ENCODE measurements around the gene CFAP57.

The CFAP57 gene

DNA sequence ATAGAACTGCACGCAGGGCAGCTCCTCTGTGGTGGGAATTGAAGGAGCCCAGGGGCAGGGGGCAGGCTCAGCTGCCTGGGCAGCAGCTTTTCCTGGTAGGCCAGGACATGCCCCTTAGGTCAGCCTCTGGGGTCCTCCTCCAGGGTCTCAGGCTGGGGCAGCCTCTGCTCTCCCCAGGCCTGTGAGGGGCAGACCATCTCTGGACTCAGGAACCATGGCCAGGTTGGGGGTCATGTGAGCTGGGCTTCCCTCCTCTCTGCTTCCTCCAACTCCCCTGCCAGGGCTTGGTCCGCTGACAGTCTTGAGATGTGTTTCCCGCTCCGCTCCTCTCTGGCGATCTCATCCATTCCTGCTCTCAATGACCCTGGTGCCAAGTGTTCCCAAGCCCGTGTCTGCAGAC lies 107.5 kb downstream of the CFAP57 start:
- DNase-seq = no peak

DNA sequence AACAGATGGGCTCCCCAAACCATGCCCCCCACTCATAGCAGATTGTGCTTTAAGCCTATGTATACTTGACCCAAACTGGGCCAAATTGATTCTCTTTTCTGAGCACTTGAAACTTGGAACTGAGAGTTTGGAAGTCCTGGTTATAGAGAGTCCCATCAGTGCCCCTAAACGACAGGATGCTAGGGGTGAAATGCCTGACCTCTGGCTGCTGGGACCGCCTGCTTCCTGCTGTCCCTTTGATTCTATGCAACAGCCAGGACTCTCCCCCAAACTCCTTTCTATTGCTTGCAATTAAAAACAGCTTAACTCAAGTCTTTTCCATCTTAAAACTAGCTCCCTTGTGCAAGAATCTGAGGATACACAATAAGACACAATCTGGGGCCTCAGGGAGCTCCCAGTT lies 108.6 kb downstream of the CFAP57 start:
- DNase-seq = no peak

DNA sequence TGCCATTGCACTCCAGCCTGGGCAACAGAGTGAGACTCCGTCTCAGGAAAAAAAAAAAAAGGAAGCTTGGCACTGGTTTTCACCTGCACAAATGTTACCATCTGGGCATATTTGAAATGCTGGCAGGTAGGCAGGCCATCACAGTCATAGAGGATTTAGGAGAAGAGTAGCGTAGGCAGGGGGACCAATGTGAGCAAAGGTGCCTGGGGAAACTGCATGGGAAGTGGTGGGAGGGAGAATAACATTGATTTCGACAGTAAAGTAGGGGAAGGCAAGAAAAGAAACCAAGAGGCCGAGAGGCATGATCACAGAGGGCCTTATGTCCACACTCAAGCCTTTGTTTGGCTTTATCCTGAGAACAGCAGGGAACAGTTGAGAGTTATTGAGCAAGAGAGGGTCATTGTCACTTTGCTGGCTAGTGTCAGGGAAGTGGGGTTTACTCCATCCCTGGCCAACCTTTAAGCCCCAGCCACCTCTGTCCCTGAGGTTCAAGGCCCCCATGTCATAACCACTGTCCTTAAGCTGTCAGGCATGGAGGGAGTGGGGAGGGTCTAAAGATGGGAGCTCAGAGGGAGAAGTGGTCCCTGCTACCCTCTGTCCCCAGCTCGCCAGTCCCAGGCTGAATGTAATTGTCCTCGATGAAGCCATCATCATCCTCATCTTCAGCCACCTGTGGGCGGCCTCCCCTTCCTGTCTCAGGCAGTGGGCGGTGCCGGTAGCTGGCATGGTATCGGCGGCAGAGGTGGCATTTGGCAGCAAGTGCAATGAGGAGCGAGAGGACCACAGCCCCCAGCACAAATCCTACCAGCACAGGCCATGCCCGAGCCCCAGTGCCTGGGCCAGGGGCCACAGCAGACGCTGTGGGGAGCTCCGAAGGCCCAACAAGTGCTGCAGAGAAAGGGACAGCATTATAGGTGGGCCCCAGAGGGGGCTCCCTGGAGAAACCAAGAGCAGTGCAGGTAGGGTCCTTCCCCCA lies 110.4 kb downstream of the CFAP57 start:
- DNase-seq = no peak

DNA sequence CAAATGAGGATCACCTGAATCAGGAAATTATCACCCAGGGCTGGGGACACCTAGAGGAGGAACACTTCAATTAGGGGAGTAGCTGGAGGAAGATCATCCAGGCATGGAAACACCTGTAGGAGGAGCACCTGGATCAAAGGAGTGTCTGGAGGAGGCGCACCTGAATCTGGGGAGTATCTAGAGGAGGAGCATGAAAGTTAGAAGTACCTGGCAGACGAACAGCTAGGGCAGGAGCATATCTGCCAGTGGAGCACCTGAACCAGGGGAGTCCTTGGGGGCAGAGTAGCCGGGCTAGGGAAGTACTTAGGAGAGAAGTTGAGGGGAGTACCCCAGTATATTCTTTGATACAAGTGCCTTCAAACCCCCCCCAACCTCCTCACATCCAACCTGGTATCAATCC lies 111.9 kb downstream of the CFAP57 start:
- no peak for DNase-seq

DNA sequence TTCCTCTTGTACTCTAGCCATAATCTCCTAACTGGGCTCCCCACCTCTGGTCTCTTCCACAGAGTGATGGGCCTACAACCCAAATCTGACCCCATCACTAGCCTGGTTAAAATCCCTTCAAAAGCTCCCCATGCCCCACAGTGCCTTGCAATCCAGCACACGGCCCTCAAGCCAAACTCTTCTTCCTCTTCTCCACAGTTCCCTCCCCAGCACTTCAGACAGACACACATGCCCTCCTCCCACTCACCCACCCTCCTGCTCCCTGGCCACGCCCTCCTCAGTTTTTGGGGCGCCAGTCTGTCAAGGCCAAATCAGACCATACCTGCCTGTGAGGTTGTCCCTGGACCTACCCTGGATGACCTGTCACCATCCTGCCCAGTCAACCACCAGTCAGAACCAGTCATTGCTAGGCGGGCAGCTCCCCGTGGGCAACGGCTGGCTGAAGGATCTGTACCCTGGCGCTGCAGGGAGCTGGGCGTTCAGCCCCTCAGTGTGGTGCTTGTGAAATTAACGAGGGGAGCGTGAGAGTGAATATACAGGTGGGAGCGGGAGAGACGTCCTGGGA lies 112.5 kb downstream of the CFAP57 start:
- no peak for DNase-seq

DNA sequence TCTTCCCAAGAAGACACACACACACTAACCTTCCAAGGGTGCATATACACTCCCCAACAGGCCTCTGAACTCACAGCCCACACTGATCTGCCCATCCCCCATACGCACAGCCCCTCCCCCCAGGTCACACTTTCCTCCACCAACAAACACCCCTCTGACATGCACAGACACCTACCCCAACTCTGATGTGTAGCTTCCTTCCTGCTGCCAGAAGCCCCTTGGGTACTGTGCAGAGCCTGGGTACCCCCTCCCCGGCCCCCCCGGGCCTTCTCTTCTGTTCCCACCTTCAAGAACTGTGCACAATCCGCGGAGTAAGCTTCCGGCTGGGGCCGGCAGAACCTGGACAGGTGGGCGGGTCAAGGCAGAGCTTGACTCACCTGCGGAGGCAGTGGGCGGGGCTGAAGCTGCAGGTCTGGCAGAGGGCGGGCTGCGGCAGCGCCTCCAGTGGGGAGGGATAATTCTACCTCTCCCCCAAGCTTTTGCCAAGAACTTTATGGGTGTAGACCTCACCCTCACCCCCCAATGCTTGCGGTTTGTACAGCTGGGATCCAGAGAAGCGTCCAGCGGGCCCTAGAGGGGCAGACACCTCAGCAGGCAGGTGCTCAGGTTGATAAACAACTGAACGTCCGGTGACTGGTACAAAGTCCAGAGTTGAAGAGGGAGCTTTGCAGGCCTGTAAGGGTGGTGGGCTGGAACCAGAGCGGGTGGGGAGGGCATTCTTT lies 113.3 kb downstream of the CFAP57 start, which contains the start of gene C1orf210:
C1orf210 (minus strand) TSS at position 313 of the 722 bp plus-strand sequence. CDS start 2,311 bp downstream, outside the sequence.
- DNase-seq = no peak

DNA sequence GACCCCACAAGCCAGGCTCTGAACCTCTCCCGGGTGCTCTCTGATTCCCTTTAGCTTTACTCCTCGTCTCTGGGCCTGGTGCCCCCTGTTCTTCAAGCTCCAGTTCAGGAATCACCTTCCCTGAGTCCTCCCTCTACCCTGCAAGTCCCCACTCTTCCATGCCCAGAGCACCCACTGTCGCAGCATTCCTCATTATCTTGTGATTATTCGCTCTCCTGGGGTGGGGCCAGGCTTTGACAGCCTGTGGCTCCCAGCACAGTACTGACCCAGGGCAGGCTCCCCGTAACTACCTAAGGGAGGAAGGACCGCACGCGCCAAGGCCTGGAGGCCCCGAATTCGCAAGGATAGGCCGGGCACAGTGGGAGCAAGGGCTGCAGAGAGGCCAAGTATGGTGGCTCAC lies 114.0 kb downstream of the CFAP57 start:
- no peak for DNase-seq

DNA sequence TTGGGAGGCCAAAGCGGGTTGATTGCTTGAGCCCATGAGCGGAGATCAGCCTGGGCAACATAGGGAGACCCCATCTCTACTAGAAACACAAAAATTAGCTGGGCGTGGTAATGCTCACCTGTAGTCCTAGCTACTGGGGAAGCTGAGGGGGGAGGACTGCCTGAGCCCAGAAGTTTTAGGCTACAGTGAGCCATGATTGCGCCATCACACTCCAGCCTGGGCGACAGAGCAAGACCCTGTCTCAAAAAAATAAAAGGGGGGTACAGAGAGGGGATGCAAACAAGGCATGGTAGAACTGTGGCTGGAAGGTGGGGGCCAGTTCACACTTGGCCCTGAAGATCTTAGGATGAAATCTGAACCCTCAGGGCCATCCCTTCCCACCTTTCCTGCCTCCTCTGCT lies 114.4 kb downstream of the CFAP57 start:
- no peak for DNase-seq

DNA sequence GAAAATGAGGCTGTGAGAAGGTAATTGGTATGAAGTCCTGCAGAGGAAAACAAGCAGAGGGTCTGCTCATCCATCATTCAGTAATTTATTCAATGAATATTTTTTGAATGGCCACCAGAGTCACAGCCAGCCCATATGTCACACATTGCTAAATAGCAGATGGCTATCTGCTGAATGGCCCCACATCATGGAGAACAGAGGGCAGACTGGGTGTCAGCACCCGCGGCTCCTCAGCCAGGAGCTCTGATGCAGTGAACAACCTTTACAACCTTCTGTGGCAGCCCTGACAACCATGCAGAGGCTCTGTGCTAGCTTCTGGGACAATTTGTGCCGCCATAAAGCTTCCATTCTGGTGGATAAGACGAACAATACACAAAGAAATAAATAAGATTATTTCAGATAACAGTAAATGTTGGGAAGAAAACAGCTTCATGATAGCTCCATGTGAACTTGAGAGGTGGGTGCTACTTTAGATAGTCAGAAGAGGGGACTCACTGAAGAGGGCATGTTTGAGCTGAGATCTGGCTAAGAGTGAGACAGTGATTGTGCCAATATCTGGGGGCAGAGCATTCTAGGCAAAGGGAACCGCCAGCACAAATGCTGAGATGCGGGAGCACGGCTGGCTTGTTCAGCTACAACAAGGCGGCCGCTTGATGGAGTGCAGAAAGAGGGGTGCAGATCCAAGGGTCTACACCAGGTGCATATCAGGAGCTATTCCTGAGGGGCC lies 116.1 kb downstream of the CFAP57 start:
- DNase-seq = no peak

DNA sequence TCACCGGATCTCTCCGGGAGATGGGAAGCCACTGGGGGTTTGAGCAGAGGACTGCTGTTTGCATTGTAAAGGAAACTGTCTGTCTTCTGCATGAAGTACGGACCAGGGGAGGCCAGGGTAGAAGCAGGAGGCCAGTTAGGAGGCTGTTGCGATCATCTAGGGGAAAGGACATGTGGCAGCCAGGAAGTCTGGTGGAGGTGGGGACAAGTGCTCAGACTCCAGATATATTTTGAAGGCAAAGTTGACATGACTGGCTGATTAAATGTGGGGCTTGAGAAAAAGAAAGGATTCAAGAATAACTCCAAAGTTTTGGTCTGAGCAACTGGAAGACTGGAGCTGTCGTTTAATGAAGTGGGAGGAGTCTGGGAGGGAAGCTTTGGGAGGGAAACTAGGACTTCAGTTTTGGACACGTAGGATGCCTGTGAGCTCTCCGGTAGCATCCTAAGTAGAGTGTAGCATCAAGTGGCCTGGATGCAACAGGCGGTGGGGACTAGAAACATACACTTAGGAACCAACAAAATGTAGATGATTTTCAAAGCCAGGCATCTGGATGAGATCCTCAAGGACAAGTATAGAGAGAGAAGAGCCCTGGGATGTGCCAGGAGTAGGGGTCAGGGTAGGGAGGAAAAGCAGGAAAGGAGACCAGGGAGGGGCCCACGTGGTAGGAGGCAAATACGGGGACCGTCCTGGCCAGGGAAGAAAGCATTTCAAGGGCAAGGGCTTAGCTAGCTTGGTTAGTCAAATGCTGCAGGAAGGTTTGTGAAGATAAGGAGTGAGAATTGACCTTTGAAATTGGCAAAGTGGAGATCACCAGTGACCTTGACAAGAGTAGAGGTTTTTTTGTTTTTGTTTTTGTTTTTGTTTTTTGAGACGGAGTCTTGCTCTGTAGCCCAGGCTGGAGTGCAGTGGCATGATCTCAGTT lies 116.9 kb downstream of the CFAP57 start:
- DNase-seq = no peak

DNA sequence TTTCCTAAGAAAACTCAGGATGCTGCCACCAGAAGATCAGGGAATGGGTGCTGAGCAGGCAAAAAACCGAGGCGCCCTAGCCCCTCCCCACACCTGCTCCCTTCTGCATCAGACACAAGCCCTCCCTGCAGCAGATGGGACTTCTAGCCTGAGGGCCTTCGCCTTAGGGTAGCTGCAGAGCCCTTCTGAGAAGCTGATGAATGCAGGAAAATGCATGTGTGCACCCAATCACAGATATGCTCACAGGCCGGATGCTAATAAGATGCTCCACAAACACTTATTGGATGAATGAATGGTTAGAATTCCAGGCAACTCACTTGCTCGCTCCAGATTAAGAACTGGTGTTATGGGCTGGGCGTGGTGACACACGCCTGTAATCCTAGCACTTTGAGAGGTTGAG lies 120.1 kb downstream of the CFAP57 start:
- DNase-seq = no peak

DNA sequence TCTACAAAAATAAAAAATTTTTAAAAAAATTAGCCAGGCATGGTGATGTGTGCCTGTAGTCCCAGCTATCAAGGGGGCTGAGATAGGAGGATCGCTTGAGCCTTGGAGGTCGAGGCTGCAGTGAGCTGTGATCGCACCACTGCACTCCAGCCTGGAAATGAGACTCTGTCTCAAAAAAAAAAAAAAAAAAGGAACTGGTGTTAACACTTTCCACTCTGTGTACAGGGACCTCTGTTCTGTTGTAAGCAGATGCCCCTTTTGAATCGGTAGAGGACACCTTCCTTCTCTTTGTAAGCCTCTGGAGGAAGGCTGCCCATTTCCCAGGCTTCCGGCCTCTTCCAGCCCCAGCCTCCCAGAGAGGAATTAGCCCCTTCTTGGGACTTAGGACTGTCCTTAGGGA lies 120.5 kb downstream of the CFAP57 start:
- DNase-seq = no peak

DNA sequence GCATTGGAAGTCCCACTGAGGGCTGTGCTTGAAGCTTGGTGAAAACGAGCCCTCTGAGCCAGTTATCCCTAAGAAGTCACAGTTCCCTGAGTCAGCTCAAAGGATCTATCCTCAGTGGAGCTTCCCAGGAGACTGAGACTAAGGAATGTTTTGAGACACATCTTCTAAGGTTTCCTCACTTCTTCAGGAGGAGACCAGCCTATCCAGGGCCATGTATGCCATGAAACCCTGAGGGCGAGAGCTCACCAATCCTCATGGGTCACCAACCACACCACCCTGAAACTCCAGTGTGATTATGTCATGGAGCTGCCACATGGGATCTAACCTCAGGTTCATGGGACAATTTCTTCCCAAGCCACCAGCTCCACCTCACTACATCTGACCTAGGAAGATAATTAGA lies 121.0 kb downstream of the CFAP57 start:
- no peak for DNase-seq

DNA sequence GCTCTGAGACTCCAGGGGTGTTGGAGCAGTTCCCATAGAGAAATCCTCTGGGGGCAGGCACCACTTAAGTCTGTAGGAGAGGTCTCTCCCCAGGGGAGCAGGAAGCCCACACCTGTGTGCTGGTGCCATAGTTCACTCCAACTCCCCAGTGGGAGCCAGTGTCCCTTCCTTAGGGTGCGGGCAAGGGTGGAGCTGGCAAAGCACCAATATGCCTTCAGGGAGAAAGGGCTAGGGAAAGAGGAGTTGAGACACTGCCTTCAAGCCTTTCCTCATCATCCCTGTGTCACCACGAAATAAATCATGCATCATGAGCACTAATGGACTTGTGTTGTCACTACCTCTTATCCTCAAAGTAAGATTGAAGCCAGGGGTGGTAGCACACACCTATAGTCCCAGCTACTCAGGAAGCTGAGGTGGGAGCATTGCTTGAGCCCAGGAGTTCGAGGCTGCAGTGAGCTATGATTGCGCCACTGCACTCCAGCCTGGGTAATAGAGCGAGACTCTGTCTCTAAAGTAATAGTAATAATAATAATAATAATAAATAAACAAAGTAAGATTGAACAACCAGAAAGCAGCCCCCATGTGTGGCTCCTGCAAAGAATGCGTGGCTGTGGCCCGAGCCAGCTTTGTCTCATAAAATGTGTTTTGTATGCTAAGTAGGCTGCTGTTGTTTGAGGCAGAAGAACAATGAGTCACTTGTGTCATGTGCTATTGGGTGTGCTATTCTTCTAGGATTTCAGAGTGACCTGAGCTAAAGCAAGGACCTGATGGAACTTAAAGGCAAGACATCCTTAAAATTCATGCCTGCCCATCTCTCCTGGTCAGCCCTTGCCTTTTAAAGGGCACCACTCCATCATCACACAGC lies 122.0 kb downstream of the CFAP57 start:
- no peak for DNase-seq

DNA sequence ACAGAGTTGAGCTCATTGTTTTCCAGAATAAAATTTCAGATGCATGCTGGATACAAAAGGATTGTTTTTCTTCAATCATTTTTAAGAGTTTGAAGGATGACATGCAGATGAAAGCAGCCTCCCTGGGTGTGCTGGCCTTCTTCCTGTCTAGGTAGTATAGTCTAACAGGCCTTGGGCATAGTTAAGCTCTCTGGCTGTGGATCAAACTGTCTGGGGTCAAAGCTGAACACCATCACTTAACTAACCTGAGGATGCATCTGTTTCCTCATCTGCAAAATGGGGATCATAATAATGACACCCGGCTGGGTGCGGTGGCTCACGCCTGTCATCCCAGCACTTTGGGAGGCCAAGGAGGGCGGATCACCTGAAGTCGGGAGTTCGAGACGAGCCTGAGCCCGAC lies 122.6 kb downstream of the CFAP57 start:
- no peak for DNase-seq

DNA sequence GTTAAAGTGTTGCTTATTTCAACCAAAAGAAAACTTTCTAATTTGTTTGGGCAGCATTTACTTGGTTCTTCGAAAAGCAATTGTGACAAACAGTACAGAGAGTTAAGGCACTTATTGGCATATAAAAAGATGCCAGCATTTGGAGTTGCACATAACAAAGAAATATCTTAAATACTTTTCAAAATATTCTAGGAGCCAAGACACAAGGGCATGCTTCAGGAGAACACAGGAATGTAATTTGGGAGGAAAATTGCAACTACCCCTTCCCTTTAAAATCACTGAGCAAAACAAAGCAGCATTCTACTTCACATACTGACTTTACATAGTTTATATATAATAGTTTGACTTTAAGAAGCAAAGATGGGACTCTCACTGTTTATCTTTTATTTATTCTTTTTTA lies 124.1 kb downstream of the CFAP57 start:
- no peak for DNase-seq

DNA sequence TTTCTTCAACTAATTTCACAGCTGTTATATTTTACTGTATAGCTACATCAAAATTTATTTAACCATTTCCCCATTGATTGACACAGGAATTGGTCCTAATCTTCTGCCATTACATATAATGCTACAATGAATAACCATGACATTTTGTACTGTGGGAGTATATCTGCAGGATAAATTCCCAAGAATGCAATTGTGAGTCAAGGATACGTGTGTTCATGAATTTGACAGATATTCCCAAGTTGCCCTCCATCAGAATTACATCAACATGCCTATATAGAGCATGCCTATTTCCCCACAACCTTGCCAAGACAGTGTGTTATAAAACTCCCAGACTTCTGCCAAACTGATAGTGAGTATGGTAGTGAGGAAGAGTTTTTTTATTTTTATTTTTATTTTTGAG lies 125.9 kb downstream of the CFAP57 start:
- DNase-seq = no peak

DNA sequence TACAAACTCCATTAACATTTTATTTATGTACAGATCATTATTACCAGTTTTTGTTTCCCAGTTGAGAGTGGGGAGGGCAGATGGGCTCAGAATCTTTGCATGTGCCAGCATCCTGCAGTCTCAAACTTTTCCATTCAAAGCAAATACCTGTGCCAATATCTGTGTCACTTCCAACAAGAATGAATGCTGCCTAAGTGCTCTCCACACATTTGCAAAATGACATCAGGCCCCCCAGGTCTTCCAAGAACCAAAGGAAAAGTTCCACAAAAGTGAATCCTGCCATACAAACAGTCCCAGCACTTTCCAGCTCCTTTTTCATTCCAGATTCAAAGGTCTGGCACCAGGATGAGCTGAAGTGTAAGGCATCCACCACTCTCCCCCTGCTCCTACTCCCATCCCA lies 127.0 kb downstream of the CFAP57 start:
- DNase-seq = no peak

DNA sequence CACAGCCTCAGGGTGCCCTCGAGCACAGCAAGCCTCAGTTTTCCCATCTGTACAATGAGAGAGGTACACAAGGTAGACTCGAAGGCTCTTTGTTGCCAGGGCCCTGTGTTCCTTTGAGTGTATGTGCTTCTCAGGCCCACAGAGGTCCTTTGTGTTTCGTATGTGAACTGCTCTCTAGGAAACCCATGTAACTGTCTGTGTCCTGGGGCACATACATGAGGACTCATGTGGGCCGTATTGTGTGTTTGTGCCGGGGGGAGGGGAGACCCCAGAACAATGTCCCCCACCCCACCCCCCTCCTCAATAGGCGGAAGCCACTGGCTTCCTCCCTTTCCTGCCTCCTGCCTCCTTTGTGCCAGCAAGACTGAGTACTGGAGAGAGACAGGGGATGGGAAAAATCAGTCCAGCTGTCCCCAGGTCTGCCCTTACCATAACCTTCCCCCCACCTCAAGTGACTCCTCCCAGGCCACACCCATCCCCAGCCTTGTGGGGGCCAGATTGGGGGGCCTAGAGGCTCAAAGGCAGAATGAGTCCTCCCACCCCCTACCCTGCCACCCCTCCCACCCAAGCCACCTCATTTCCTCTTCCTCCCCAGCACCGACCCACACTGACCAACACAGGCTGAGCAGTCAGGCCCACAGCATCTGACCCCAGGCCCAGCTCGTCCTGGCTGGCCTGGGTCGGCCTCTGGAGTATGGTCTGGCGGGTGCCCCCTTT lies 128.4 kb downstream of the CFAP57 start, which contains the start of gene TIE1:
TIE1 (plus strand) TSS at position 605 of the 717 bp plus-strand sequence; CDS start at position 695, 90 bp downstream.
- no peak for DNase-seq

DNA sequence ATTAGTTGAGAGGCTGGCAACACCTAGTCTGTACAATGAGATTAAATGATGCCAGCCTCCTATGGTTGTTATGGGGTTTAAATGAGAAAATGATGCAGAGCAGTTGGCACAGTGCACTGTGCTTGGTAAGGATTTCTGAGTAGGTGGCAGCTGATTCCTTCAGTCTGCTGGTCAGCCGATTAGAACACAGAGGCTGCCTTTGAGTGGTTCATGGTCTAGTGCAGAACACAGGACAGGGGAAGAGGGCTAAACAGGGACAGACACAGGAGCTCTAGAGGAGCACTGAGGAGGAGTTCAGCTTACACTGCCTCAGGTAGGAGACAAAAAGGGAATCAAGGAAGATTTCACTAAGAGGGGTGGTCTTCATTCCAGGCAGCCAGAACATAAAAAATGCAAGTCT lies 130.1 kb downstream of the CFAP57 start:
- no peak for DNase-seq

Data from CD4-positive, alpha-beta T cell treated with Interleukin-21 for 1 hour (primary cell).